ENCODE results near the gene PCSK4. TPM values are rescaled to one million over a fixed set of nuclear protein-coding genes. Genes with fewer than 3 reads are reported as not detected.

PCSK4 gene
- total RNA-seq, 1 donor from 2014 or later, result 1.5 TPM

DNA sequence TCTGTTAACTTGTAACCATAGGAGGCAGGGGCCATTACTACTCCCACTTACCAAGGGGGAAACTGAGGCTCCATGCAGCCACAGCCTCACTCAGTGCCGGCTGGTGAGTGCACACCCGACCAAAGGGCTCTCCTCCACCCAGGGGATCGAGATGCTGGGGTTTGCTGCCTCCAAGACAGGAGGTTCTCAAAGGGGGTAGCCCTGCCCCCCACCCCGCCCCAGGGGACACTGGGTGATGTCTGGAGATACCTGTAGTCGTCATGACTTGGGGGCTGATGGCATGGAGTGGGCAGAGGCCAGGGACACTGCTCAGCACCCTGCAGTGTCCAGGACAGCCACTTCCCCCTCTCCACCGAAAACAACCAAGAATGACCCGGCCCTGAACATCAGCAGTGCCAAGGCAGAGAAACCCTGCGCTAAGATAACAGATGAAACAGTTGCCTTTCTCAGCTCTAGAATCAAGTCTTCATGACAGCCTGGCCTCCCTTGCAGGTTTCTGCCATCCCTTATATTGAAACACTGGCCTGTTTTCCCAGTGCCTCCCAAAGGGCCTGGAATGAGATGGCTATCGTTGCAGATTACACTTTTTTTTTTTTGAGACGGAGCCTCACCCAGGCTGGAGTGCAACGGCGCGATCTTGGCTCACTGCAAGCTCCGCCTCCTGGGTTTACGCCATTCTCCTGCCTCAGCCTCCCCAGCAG, 4.1 kb upstream of the PCSK4 start:
- H3K36me3 ChIP-seq, result no peaks in the 10 kb centered on the region
- H3K9me3 ChIP-seq, result no peaks in the 10 kb centered on the region
- TF ChIP-seq, protein P1, sequence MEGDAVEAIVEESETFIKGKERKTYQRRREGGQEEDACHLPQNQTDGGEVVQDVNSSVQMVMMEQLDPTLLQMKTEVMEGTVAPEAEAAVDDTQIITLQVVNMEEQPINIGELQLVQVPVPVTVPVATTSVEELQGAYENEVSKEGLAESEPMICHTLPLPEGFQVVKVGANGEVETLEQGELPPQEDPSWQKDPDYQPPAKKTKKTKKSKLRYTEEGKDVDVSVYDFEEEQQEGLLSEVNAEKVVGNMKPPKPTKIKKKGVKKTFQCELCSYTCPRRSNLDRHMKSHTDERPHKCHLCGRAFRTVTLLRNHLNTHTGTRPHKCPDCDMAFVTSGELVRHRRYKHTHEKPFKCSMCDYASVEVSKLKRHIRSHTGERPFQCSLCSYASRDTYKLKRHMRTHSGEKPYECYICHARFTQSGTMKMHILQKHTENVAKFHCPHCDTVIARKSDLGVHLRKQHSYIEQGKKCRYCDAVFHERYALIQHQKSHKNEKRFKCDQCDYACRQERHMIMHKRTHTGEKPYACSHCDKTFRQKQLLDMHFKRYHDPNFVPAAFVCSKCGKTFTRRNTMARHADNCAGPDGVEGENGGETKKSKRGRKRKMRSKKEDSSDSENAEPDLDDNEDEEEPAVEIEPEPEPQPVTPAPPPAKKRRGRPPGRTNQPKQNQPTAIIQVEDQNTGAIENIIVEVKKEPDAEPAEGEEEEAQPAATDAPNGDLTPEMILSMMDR (IDR thresholded peaks at IDR 0.05), result no peak
- H3K4me3 ChIP-seq, result no peak overlapping the region
- intact Hi-C loops (cut with DNase I), result loop anchor here (5.0 kb wide), 1 partner anchor 217 kb away; the partner anchor contains the start of gene FAM174C
- peaks cover 8 to 14% of the 10 kb centered on the region in 2 donors for H3K4me1 ChIP-seq
- no peak overlapping the region for H3K27ac ChIP-seq
- H3K27me3 ChIP-seq, result no peaks in the 10 kb centered on the region
- DNase-seq (ENCODE audit: low spot score in 2 of 2), result no peak

DNA sequence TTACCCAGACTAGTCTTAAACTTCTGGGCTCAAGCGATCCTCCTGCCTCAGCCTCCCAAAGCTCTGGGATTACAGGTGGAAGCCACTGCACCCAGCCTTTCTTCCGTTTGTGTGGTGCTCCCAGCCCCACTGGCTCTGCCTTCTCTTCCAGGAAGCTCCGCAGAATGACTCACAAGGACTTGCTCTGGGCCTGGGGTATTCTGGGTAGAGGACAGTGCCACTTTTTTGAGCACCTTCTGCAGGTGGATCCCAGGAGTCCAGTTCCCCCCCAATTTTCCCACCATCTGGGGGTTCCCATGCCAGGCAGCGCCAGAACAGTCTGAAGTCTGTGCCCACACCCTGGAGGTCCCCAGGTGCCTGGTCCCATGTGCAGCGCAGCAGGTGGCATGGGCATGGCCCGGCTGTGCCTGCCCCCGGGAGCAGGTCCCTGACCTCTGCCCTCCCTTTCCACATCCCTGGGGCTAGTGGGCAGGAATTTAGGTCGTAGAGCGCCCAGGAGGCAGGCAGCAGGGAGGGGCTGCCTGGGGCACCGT, 2.4 kb upstream of the PCSK4 start:
- TF ChIP-seq, protein P1 (IDR thresholded peaks at IDR 0.05), result no peak

DNA sequence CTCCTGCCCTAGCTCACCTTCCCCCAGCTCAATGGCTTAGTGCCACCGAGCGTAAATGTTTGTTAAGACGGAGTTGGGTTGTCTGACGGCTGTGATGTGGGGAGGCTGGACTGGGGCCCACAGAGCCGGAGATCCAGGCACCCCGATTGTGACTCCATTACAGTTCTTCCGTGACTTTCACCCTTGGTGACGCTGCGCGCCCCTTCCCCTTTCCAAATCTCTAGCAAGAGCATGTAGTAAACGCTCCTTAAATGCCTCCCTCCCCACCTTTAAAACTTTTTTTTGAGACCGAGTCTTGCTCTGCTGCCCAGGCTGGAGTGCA, 1.7 kb upstream of the PCSK4 start:
- H3K36me3 ChIP-seq, result no peaks in the 10 kb centered on the region
- intact Hi-C loops (cut with DNase I), result loop anchor here (2.0 to 5.0 kb wide), 2 partner anchors 53 to 215 kb away; partner anchors contain the start of genes FAM174C and RPS15
- H3K4me1 ChIP-seq, result peaks cover 8 to 14% of the 10 kb centered on the region in 2 donors
- H3K9me3 ChIP-seq, result no peaks in the 10 kb centered on the region
- no peaks in the 10 kb centered on the region for H3K27me3 ChIP-seq
- peak overlapping the region; percentile 64 to 68 for H3K4me3 ChIP-seq
- H3K27ac ChIP-seq, result no peak overlapping the region
- TF ChIP-seq, protein P1 (IDR thresholded peaks at IDR 0.05), result no peak
- DNase-seq (ENCODE audit: low spot score in 2 of 2), result no peak

More for the DNA sequence above, 2.4 kb upstream of the PCSK4 start:
- Histone ChIP-seq H3K36me3 (no peaks in the 10 kb centered on the region), H3K27ac (no peak overlapping the region), H3K4me1 (peaks cover 8 to 14% of the 10 kb centered on the region in 2 donors), H3K4me3 (no peak overlapping the region), H3K27me3 (no peaks in the 10 kb centered on the region), H3K9me3 (no peaks in the 10 kb centered on the region)
- intact Hi-C loops (cut with DNase I), result loop anchor here (5.0 kb wide), 1 partner anchor 215 kb away; the partner anchor contains the start of gene FAM174C
- DNase-seq (ENCODE audit: low spot score in 2 of 2), result no peak

DNA sequence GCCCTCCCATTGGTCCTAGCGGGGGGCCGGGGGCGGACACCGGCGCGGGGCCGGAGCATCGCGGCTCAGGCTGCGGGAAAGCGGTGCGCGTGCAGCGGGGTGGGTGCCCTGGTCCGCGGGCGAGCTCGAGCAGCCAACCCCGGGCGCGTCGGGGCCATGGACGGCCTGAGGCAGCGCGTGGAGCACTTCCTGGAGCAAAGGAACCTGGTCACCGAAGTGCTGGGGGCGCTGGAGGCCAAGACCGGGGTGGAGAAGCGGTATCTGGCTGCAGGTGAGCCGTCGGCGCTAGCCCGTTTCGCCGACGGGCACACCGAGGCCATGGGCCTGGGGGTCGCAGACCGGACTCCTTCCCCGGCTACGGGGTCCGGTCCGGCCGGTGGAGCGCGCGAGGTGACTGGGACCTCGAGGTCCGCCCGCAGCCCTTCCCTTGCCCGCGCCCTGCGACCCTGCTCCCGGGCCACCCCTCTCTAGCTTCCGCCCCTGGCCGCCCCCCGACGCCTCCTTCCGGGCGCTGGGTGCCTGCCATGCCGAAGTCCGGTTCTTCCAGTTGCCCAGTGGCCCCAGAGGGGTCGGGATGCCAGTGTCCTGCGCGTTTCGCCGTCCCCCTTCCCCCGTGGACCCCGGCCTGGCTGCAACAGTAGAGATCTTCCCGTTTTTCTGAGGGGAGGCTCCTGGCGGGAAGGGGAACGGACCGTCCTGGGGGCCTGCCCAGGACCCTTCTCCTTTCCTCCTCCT, 1.1 kb upstream of the PCSK4 start, which contains the start of gene REEP6:
REEP6 (plus strand) TSS at position 68 of the 735 bp plus-strand sequence; CDS start at position 157, 89 bp downstream.
- DNase-seq (ENCODE audit: low spot score in 2 of 2), result no peak
- H3K9me3 ChIP-seq, result no peaks in the 10 kb centered on the region
- H3K4me1 ChIP-seq, result peaks cover 8 to 14% of the 10 kb centered on the region in 2 donors
- H3K4me3 ChIP-seq, result peak within 1 kb of the TSS; percentile 64 to 82
- no peaks in the 10 kb centered on the region for H3K27me3 ChIP-seq
- no peaks in the 10 kb centered on the region for H3K36me3 ChIP-seq
- TF ChIP-seq, protein P1 (IDR thresholded peaks at IDR 0.05), result no peak
- peak within 1 kb of the TSS; percentile 22 to 67 for H3K27ac ChIP-seq
- intact Hi-C loops (cut with DNase I), result loop anchor here (2.0 to 5.0 kb wide), 2 partner anchors 52 to 214 kb away; partner anchors contain the start of genes FAM174C and RPS15

DNA sequence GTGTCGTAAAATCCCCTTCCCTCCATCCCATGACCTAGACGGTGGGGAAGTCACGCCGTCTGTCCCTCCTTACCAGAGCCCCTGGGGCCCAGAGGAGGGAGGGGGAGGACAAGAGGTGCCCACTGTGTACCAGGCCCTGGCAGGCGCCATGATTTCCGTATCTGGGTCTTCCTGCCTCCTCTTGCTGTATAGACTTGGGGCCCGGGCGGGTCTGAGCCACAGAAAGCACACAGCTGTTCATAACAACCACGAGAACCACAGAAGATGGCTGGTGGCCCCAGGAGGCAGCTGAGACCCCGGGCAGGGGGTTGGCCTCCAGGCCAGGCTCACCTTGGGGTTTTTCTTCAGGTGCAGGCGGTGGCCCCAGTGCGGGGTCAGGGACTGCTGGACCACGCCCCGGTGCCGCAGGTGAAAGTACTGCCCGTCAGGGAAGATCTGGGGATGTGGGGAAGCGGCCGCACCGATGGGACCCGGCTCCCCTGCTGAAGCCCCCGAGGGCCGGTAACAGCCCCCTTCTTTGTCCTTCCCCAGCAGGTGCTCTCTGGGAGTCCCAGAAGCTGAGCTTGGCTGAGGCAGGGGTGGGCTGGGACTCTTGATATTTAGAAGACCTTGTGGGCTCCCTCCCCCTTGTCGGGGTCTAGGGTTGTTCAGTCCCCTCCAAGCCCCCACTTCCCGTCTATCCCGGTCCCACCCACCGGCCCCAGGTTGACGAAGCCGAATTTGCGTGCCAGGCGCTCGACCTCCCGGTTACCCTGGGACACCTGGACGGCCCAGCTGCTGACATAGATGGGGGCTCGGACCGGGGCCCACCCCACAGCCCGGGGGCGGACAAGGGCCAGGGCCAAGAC, 463 bp downstream of the PCSK4 start:
- DNase-seq (ENCODE audit: low spot score in 2 of 2), result no peak
- intact Hi-C loops (cut with DNase I), result loop anchor here (1.0 to 5.0 kb wide), 4 partner anchors 10 to 212 kb away; partner anchors contain the start of genes C19orf25, FAM174C and RPS15
- peak overlapping the region; percentile 49 to 82 for H3K4me3 ChIP-seq

More for the DNA sequence above, 463 bp downstream of the PCSK4 start:
- H3K36me3 ChIP-seq, result no peaks in the 10 kb centered on the region
- H3K9me3 ChIP-seq, result no peaks in the 10 kb centered on the region
- H3K27ac ChIP-seq, result peak overlapping the region; percentile 22 to 67
- TF ChIP-seq, protein P1 (IDR thresholded peaks at IDR 0.05), result no peak
- H3K4me1 ChIP-seq, result peaks cover 8 to 14% of the 10 kb centered on the region in 2 donors
- H3K27me3 ChIP-seq, result no peaks in the 10 kb centered on the region

All from ascending aorta (tissue), 2 donors.